Immature natural killer cell (primary cell): ENCODE measurements around the gene LTK. TPM values are rescaled to one million over a fixed set of nuclear protein-coding genes. Genes with fewer than 3 reads are reported as not detected.

Source experiments
- DNase-seq, 3 donors: peaks; one replicate each; pipeline ENCODE4 v3.0.0; 2022; ENCODE audit warnings: mixed read lengths in 1 of 3
- H3K27ac Mint-ChIP-seq, 6 donors: one replicate each; pipeline ENCODE4 v1.8.0; 2020; ENCODE audit warnings: mixed read lengths in 6 of 6, mild to moderate bottlenecking in 5 of 6, inconsistent platforms in 4 of 6, moderate library complexity in 3 of 6
- H3K27me3 Mint-ChIP-seq, 3 donors: one replicate each; pipeline ENCODE4 v1.8.0; 2020 to 2021; ENCODE audit warnings: low read depth in 3 of 3, mild to moderate bottlenecking in 3 of 3, mixed read lengths in 3 of 3, moderate library complexity in 3 of 3, inconsistent platforms in 1 of 3
- H3K36me3 Mint-ChIP-seq, 3 donors: one replicate each; pipeline ENCODE4 v1.8.0; 2020; ENCODE audit warnings: mixed read lengths in 3 of 3, inconsistent platforms in 2 of 3, mild to moderate bottlenecking in 2 of 3
- H3K4me1 Mint-ChIP-seq, 2 donors: one replicate each; pipeline ENCODE4 v1.8.0; 2020; ENCODE audit warnings: inconsistent platforms in 2 of 2, mild to moderate bottlenecking in 2 of 2, mixed read lengths in 2 of 2, moderate library complexity in 1 of 2
- H3K4me3 Mint-ChIP-seq, 5 donors: one replicate each; pipeline ENCODE4 v1.8.0; 2020; ENCODE audit warnings: mild to moderate bottlenecking in 5 of 5, mixed read lengths in 5 of 5, inconsistent platforms in 3 of 5, moderate library complexity in 3 of 5
- H3K9me3 Mint-ChIP-seq, 6 donors: one replicate each; pipeline ENCODE4 v1.8.0; 2020; ENCODE audit warnings: mild to moderate bottlenecking in 6 of 6, mixed read lengths in 6 of 6, inconsistent platforms in 4 of 6, moderate library complexity in 3 of 6
- polyA plus RNA-seq, 3 donors: library from polyadenylated mRNA; unstranded; fragments of 300-500 nt; fragmentation: Illumina TruSeq; gene quantifications; one replicate each; pipeline ENCODE4 v1.2.3, GENCODE V29; 2021

Gene LTK
- polyA plus RNA-seq, 3 donors from 2014 or later = 0.48 TPM; not detected in 2

GRCh38 chr15:41553731-41554130, 40.1 kb upstream of the LTK start:
- no peak overlapping the region for H3K27ac Mint-ChIP-seq

GRCh38 chr15:41550066-41550775, 36.6 kb upstream of the LTK start:
- H3K36me3 Mint-ChIP-seq = no peaks in the 10 kb centered on the region
- peaks cover 0 to under 1% of the 10 kb centered on the region in 2 donors for H3K4me1 Mint-ChIP-seq
- no peak for DNase-seq
- no peak overlapping the region for H3K4me3 Mint-ChIP-seq
- peaks cover 2 to 6% (median 4%) of the 10 kb centered on the region in 3 donors for H3K27me3 Mint-ChIP-seq
- no peaks in the 10 kb centered on the region for H3K9me3 Mint-ChIP-seq
- peak overlapping the region in 1 of 6 donors; percentile 21 for H3K27ac Mint-ChIP-seq

More at GRCh38 chr15:41553731-41554130, 40.1 kb upstream of the LTK start:
- no peak for DNase-seq
- peaks cover 10 to 13% of the 10 kb centered on the region in 2 donors for H3K4me1 Mint-ChIP-seq
- no peaks in the 10 kb centered on the region for H3K36me3 Mint-ChIP-seq
- peaks cover 5 to 9% (median 6%) of the 10 kb centered on the region in 3 donors for H3K27me3 Mint-ChIP-seq
- no peak overlapping the region for H3K4me3 Mint-ChIP-seq
- no peaks in the 10 kb centered on the region for H3K9me3 Mint-ChIP-seq

- H3K36me3 Mint-ChIP-seq = no peaks in the 10 kb centered on the region
- no peak overlapping the region for H3K27ac Mint-ChIP-seq
- H3K9me3 Mint-ChIP-seq = no peaks in the 10 kb centered on the region
- no peak for DNase-seq
- peaks cover 0 to 16% (median 13%) of the 10 kb centered on the region in 3 donors for H3K27me3 Mint-ChIP-seq
- peaks cover 18 to 25% of the 10 kb centered on the region in 2 donors for H3K4me1 Mint-ChIP-seq
- no peak overlapping the region for H3K4me3 Mint-ChIP-seq
Measured at GRCh38 chr15:41546851-41547786, 33.5 kb upstream of the LTK start.

GRCh38 chr15:41545218-41545617, 31.6 kb upstream of the LTK start:
- Mint-ChIP-seq H3K36me3 (no peaks in the 10 kb centered on the region), H3K27ac (peak overlapping the region; percentile 39 to 93 (median 88)), H3K9me3 (no peaks in the 10 kb centered on the region), H3K27me3 (peaks cover 0 to 13% (median 12%) of the 10 kb centered on the region in 3 donors), H3K4me1 (peaks cover 20 to 25% of the 10 kb centered on the region in 2 donors), H3K4me3 (peak overlapping the region; percentile 94 to 97 (median 95))
- no peak for DNase-seq

- H3K27me3 Mint-ChIP-seq = peaks cover 0 to 12% (median 11%) of the 10 kb centered on the region in 3 donors
- peak overlapping the region; percentile 87 to 93 (median 90) for H3K27ac Mint-ChIP-seq
- H3K4me1 Mint-ChIP-seq = peaks cover 20 to 25% of the 10 kb centered on the region in 2 donors
- H3K9me3 Mint-ChIP-seq = no peaks in the 10 kb centered on the region
- no peaks in the 10 kb centered on the region for H3K36me3 Mint-ChIP-seq
- H3K4me3 Mint-ChIP-seq = peak overlapping the region; percentile 94 to 97 (median 95)
- DNase-seq = no peak
Measured at GRCh38 chr15:41544650-41545015, 31.0 kb upstream of the LTK start.

- Mint-ChIP-seq H3K9me3 (no peaks in the 10 kb centered on the region), H3K27ac (peak overlapping the region; percentile 87 to 93 (median 90)), H3K4me1 (peaks cover 23 to 25% of the 10 kb centered on the region in 2 donors), H3K36me3 (no peaks in the 10 kb centered on the region), H3K27me3 (peaks cover 0 to 12% (median 10%) of the 10 kb centered on the region in 3 donors), H3K4me3 (peak overlapping the region; percentile 94 to 97 (median 95))
- DNase-seq = peak in 1 of 3 donors; percentile 2
Measured at GRCh38 chr15:41543521-41543870, 29.9 kb upstream of the LTK start.

- H3K36me3 Mint-ChIP-seq = peaks cover 13 to 22% (median 17%) of the 10 kb centered on the region in 3 donors
- no peaks in the 10 kb centered on the region for H3K27me3 Mint-ChIP-seq
- no peak for DNase-seq
- no peaks in the 10 kb centered on the region for H3K9me3 Mint-ChIP-seq
- H3K4me3 Mint-ChIP-seq = no peak overlapping the region
- no peak overlapping the region for H3K27ac Mint-ChIP-seq
- peaks cover 0 to 5% of the 10 kb centered on the region in 2 donors for H3K4me1 Mint-ChIP-seq
Measured at GRCh38 chr15:41536866-41537265, 23.2 kb upstream of the LTK start.

GRCh38 chr15:41535544-41535943, 21.9 kb upstream of the LTK start:
- Mint-ChIP-seq H3K4me1 (peaks cover 0 to 3% of the 10 kb centered on the region in 2 donors), H3K36me3 (peaks cover 14 to 27% (median 17%) of the 10 kb centered on the region in 3 donors), H3K27me3 (no peaks in the 10 kb centered on the region), H3K9me3 (no peaks in the 10 kb centered on the region), H3K4me3 (no peak overlapping the region), H3K27ac (peak overlapping the region in 1 of 6 donors; percentile 10)
- no peak for DNase-seq

GRCh38 chr15:41530363-41530956, 16.8 kb upstream of the LTK start:
- no peak for DNase-seq
- H3K9me3 Mint-ChIP-seq = no peaks in the 10 kb centered on the region
- H3K36me3 Mint-ChIP-seq = peaks cover 21 to 44% (median 26%) of the 10 kb centered on the region in 3 donors
- no peaks in the 10 kb centered on the region for H3K4me1 Mint-ChIP-seq
- H3K27me3 Mint-ChIP-seq = no peaks in the 10 kb centered on the region
- no peak overlapping the region for H3K4me3 Mint-ChIP-seq
- no peak overlapping the region for H3K27ac Mint-ChIP-seq

- Mint-ChIP-seq H3K4me3 (no peak overlapping the region), H3K9me3 (no peaks in the 10 kb centered on the region), H3K4me1 (no peaks in the 10 kb centered on the region), H3K27me3 (no peaks in the 10 kb centered on the region), H3K27ac (no peak overlapping the region), H3K36me3 (peaks cover 3 to 28% (median 13%) of the 10 kb centered on the region in 3 donors)
- DNase-seq = no peak
Measured at GRCh38 chr15:41523097-41523496, 9.5 kb upstream of the LTK start.

- H3K4me1 Mint-ChIP-seq = no peaks in the 10 kb centered on the region
- peaks cover 3 to 18% (median 12%) of the 10 kb centered on the region in 3 donors for H3K36me3 Mint-ChIP-seq
- H3K9me3 Mint-ChIP-seq = no peaks in the 10 kb centered on the region
- H3K4me3 Mint-ChIP-seq = no peak overlapping the region
- H3K27me3 Mint-ChIP-seq = peaks cover 0 to 2% (median 0%) of the 10 kb centered on the region in 3 donors
- no peak for DNase-seq
- H3K27ac Mint-ChIP-seq = no peak overlapping the region
Measured at GRCh38 chr15:41521614-41522013, 8.0 kb upstream of the LTK start.

GRCh38 chr15:41520636-41521035, 7.0 kb upstream of the LTK start:
- Mint-ChIP-seq H3K27me3 (peaks cover 0 to 3% (median 2%) of the 10 kb centered on the region in 3 donors), H3K36me3 (peaks cover 3 to 13% (median 9%) of the 10 kb centered on the region in 3 donors), H3K9me3 (no peaks in the 10 kb centered on the region), H3K4me1 (no peaks in the 10 kb centered on the region), H3K4me3 (no peak overlapping the region), H3K27ac (no peak overlapping the region)
- DNase-seq = no peak

GRCh38 chr15:41517895-41518449, 4.3 kb upstream of the LTK start:
- H3K36me3 Mint-ChIP-seq = peaks cover 0 to 10% (median 9%) of the 10 kb centered on the region in 3 donors
- H3K27me3 Mint-ChIP-seq = peaks cover 2 to 7% (median 5%) of the 10 kb centered on the region in 3 donors
- no peaks in the 10 kb centered on the region for H3K9me3 Mint-ChIP-seq
- H3K4me1 Mint-ChIP-seq = peaks cover 16 to 17% of the 10 kb centered on the region in 2 donors
- DNase-seq = no peak
- no peak overlapping the region for H3K27ac Mint-ChIP-seq
- H3K4me3 Mint-ChIP-seq = no peak overlapping the region
